NCI-H2081 (cell line): ENCODE results near the gene SBNO1.
"Not testable (repeated sequence)": the region's sequence is repeated elsewhere in the genome, so short reads cannot be mapped to it uniquely, and the experiment has no call there.

Source experiments
- DNase-seq, 2 experiments: peaks; one replicate each; lab custom pipeline; 2025; lab: John Stamatoyannopoulos, UW

The SBNO1 gene

DNA sequence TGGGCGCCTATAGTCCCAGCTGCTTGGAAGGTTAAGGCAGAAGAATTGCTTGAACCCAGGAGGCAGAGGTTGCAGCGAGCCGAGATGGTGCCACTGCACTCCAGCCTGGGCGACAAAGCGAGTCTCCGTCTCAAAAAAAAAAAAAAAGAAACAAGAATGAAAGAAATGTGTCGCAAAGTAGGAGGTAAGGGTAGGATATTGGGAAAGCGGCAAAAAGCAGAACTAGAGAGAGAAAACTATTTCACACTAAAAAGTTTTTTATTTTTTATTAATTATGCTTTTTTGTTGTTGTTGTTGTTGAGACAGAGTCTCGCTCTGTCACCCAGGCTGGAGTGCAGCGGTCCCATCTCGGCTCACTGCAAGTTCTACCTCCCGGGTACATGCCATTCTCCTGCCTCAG, 17.7 kb downstream of the SBNO1 start:
- no peak for DNase-seq

DNA sequence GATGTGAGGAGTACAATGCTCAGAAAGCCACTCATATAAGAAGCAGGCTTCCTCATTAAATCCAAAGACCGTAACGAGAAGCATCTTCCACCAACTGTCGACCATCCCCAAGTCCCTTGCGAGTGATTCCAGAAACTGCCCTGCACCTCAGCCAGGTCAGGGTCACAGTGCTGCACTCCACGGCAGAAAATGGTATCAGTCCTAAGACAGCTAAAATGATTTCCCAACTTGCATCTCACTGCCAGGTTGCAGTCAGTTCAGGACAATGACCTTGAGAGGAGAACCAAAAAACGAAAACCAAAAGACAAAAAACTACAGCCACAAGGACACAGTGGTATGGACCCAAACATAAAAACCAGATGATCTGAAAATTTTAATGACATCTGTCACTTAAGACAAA, 20.6 kb downstream of the SBNO1 start:
- no peak for DNase-seq

DNA sequence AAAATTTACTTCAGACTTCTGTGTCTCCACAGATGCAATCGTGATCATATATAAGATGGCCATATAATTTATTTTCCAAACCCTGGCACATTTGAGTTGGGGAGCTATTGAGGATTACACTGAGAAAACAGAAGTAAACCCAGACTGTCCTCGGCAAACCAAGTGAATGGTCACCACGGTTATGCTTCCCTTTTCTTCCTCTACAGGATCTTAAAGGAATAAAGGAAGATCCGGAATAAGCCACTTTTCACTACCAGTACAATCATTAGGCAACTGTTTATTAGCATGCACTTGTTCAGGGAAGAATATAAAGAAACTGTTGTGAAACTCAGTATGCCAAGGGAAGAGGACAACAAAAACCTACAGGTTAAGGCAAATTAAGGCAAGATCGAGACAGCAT, 27.6 kb downstream of the SBNO1 start:
- no peak for DNase-seq

DNA sequence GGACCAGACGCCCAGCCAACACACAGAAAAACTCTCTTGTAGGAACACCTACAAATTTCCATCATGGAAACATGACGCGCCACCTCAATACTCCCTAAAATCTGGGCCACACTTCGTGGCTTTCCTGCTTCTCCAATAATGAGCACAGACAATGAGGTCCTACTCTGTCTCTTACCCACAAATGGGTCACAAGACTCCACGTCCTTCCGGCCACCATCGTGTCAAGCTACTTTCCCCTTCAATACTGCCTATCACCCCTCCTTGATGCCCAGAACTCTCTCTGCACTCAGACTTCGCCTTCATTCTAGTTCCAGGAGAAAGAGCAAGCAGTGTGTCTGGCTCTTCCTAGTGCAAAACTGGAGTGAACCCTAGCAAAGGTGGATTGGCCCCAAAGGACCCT, 28.1 kb downstream of the SBNO1 start:
- no peak for DNase-seq

DNA sequence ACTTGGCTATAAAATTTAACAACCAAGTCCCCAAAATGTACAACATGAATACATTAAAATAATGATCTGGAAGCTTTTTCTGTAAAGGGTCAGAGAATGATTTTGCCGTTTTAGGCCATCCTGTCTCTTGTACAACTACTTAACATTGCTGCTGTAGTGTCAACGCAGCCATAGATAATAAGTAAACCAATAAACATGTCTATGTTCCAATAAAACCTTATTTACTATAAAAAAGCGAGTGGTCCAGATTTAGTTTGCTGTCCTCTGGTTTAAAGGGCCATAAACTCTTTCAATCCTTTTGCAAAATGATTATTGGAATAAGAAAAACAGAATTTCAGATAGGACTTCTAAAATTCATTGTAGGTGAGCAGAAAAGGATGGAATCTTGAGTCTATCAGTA, 29.2 kb downstream of the SBNO1 start:
- DNase-seq: no peak

DNA sequence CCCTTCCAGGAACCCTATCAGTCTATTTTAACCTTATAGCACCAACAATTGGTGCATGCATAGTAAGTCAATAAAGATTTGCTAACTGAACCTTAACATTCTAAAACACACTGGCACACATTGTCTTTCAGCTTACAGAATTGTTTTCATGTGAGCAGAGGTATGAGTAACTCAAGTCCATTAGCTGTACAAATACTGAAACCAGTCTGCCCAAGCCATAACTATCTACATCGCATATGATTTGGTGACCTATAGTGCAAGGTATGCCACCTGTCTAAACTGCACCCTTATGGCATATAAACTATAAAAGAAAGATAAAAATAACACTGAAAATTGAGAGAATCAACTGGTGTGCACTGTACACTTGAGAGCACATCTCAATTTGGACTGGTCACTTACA, 34.8 kb downstream of the SBNO1 start:
- no peak for DNase-seq

DNA sequence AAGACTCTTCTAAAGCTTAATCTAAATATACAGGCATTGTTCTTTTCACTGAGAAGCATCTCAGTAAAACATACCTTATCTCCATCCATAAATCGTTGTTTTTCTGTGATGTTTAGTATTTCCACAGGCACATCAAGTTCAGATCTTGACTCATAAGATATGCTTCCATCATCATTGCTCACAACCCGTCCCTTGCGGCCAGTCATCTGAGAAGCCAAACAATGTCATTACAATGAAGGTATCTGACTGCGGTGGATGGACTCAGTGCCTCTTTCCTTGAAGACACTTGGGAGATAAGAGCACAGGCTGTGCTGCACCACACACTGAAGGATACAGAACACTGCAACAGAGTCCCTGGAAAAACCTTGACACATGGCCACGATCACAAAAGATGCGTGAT, 44.8 kb downstream of the SBNO1 start:
- no peak for DNase-seq

DNA sequence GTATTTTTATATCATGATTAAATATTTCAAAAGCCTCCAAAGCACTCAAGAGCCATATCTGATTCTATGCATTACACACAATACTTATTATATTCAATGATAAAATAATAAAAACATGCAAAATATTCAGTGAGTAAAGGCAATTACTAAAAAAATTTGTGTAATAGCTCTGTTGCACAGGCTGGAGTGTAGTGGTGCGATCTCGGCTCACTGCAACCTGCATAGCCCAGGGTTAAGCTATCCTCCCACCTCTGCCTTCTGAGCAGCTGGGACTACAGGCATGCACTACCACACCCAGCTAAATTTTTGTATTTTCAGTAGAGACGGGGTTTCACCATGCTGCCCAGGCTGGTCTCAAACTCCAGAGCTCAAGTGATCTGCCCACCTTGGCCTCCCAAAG, 45.4 kb downstream of the SBNO1 start:
- no peak for DNase-seq

DNA sequence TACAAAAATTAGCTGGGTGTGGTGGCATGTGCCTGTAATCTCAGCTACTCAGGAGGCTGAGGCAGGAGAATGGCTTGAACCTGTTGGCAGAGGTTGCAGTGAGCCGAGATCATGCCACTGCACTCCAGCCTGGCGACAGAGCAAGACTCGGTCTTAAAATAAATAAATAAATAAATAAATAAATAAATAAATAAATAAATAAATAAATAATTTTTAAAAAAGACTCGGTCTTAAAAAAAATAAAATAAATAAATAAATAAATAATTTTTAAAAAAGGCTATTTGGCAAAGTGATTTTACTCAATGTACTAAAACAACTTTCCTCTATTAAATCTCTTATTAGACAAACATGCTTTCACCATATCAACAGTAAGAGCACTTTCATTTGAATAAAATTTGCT, 51.6 kb downstream of the SBNO1 start:
- DNase-seq: not testable (repeated sequence)

DNA sequence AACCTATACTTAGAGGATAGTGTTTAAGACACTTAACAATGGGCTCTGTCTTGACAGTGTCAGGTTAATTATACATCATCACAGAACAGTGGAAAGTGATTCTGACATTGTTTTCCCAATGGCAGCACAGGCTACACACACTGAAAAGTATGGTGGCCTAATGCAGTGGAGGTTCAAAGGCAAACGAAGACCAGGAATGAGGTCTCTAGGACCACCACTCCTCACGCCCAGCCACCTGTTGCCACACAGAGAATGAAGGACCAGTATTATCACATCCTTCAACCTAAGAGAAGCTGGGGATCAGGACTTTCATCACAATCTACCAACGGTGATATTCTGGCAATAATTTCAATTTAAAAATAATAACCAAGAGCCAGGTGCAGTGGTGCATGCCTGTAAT, 58.4 kb downstream of the SBNO1 start:
- no peak for DNase-seq

DNA sequence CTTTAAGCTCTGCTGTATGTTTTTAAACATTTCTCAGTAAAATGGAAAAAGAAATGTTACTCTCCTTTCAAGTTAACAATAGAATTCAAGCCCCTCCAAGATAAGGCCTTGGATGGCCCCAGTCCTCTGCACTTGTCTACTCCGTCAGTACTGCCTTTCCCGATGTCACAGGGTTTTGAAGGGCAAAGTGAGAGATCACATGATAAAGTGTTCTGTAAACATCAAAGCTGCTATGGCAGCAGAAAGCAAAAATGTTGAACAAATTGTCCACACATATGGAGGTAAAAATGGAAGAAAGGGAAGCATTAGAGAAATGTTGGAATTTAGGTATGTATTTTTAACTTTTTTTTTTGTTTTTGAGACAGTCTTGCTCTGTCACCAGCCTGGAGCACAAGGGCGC, 59.5 kb downstream of the SBNO1 start:
- DNase-seq: no peak

DNA sequence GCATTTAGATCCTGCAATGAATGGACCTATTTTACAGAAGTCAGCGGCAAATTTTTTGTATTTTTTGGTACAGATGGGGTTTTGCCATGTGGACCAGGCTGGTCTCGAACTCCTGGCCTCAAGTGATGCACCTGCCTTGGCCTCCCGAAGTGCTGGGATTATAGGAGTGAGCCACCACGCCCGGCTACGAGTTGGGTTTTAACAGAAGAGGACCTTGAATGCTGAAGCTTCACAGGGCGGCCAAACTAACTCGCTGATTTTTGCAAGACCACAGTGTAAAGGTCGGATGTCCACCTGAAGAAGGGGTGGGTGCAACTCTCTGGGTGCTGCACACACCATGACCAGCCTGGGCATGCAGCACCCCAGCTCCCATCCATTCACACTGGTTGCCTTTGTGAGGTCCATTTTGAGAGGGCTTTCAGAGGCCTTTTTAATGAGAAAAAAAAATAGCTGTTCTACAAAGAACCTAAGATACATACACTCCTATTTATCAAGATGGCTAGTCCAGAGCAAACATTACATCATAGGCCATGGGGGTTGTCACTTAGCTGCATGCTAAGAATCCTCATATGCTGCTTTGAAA, 71.4 kb downstream of the SBNO1 start:
- DNase-seq: no peak

DNA sequence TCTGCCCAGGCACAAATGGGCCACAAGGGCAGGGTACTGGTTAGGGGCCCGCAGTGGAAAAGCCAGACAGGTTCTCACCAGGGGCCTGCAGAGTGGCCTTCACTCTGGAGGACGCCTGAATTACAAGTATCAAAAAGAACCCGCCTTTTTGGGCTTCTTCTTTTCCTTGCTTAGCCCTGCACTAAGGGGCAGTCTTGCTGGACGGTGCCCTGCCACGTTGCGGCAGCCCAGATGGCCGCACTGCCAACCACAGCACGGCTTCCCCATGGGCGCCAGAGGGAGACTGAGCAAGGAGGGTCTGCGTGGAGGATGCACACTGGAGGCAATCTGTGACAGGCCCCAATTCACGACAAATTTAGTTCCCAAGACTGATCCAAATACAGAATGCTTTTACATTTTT, 74.7 kb downstream of the SBNO1 start:
- DNase-seq: no peak

DNA sequence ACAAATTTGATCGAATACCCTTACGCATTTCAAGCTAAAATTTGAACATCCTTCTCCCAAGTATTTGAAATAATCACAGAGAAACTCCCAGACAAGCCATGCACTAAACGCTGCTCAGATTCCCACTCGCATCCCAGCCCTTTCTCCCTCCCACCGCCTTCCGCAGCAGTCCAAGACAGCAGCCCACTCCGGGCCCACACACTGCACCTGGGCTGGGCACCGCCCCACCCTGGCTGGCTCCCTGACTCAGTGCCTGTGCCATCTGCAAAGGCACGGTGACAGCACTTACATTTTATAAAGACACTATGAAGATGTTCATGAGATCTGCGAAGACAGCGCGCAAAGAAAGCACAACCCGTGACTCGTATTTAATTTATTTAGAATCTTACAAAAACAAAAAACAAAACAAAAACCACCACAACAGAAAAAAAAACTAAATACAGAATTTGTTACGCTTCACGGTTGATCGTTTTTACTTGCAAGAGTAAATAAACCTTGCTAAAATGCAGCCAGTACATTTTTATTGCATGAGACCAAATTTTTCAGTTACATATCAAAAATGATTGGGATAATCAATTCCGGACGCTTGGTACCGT, 75.8 kb downstream of the SBNO1 start:
- DNase-seq: no peak

DNA sequence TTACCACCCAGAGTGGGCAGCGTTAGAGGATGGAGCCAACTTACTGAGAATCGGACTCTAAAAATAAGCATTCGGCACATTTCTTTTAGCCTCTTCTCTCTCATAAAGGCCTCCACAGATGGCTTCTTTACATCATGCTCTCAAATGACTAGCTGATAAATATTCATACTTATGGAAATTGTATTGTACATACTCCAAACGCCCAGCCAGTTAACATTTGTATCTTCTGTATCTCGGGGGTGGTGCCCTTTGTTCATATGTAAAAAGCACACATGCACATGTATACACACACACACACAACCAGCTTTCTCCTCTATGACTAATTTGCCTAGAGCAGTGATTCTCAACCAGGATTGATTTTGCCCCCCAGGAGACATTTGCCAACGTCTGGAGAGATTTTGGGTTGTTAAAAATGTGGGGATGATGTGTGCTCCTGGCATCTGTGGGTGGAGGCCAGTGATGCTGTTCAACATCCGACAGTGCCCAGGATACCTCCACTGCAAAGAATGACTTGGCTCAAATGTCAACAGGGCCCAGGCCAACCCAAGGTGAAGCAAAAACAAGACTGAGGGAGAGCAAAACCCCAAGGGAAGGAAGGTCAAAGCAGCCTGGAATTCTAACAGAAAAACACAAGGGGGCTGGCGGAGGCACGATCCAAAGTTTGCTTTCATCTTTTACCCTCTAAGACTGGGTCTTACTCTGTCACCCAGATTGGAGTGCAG, 77.8 kb downstream of the SBNO1 start:
- no peak for DNase-seq

DNA sequence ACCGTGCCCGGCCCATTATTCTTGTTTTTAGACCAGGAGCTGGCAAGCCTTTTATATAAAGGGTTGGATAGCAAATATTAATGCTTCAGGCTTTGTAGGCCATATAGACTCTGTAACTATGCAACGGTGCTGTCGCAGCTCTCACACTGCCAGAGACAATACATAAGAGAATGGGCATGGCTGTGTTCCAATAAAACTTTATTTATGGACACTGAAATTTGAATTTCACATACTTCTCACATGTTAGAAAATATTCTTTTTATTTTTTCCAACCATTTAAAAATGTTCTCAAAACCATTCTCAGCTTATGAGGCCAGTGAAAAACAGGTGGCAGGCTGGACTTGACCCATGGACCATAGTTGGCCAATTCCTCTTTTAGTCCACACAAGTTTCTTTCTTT, 80.0 kb downstream of the SBNO1 start:
- DNase-seq: no peak

DNA sequence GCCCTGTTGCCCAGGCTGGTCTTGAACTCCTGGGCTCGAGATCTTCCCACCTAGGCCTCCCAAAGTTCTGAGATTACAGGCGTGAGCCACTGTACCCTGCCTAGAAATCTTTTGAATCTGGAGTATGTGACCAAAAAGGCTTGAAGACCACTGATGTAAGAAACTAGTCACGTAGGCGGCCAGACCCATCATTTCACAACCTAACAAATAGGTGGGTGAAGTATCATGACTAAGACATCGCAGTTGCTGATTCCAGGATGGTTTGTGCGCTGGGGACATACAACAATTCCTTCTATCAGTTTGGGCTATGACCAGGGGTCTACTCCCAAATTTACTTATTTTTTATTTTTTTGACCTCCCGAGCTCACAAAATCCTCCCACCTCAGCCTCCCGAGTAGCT, 81.2 kb downstream of the SBNO1 start:
- DNase-seq: no peak

DNA sequence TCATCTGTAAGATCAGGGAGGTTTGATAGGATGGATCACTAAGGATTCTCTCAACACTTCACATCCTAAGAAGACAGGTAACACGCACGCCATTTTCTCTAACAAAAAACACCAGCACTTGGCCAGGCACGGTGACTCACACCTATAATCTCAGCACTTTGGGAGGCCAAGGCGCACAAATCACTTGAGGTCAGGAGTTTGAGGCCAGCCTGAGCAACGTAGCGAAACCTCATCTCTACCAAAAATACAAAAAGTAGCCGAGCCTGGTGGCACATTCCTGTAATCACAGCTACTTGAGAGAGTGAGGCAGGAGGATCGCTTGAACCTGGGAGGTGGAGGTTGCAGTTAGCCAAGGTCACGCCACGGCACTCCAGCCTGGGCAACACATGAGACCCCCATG, 82.5 kb downstream of the SBNO1 start:
- no peak for DNase-seq

DNA sequence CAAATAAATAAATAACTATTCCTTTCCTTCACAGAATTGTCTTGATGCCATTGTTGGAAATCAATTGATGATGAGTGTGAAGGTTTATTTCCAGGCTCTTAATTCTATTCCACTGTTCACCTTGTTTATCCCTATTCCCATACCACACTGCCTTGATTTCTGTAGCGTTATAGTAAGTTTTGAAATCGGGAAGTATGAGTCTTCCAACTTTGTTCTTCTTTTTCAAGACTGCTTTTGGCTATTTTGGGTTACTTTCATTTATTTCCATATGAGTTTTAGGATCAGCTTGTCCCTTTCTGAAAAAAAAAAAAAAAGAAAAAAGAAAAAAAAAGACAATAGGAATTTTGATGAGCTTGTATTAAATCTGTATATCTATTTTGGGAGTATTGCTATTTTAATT, 83.7 kb downstream of the SBNO1 start:
- DNase-seq: no peak

DNA sequence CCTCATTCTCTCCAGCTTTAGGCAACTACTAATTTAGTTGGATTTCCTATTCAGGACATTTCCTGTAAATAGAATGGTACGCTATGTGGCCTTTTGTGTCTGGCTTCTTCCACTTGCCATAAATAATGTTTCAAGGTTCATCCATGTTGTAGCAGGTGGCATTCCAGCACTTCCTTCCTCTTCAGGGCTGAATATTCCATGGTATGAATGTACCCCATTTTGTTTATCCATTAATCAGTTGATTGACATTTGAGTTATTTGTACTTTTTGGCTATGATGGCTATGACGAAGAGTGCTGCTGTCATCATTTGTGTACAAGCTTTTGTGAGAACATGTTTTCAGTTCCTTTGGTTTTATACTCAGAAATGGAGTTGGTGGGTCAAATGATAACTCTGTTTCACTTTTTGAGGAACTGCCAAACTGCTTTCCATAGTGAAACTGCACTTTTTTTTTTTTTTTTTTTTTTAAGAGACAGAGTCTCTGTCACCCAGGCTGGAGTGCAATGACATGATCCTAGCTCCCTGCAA, 86.5 kb downstream of the SBNO1 start:
- no peak for DNase-seq

DNA sequence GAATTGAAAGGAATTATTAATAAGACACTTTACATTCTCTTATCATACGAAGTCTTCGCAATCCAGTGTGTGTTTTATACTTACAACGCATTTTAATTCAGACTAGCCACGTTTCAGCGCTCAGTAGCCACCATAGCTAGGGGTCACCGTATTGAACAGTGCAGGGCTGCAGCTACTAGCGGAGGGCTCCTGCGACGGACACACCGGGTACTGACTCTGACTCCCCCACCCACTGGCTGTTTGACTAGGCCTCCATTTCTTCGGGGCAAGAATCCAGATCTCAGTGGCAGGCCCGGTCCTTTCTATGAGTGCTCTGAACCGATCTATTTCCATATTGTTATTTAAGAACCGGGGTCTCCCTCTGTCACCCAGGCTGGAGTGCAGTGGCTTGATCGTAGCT, 91.5 kb downstream of the SBNO1 start:
- DNase-seq: no peak

DNA sequence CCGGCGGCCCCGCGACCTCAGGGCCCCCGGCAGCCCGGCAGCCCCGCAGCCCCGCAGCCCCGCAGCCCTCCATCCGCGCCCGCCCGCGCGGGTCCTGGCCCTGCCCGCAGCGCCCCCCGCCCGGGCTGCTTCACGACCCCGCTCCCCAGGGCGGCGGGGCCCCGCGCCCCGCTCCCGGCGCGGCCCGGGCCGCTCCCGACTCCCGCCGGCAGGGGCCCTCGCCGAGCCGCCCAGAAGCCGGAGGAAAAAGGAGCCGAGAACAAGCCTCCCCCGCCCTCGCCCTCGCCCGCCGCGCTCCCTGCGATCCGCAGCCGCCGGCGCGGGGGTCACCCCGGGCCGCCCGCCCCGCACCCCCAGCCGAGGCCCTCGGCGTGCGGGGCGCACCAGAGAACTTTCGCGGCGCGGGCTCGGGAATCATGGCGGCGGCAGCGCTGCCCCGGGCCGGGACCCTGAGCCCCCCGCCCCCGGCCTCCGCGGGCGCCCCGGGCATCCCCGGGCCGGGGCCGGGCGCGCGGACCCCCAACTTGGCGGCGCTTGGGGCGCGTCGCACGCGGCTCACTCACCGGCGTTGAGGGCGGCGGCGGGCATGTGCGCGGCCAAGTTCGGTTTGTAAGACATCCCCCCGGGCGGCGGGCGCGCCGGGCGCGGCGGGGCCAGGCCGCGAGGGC, 93.5 kb downstream of the SBNO1 start:
- DNase-seq: peak; percentile 48 to 55
